ENCODE results near the gene OSM. TPM values are rescaled to one million over a fixed set of nuclear protein-coding genes. Genes with fewer than 3 reads are reported as not detected.

The OSM gene
- total RNA-seq (2014; rRNA removed; shearing (Covaris generic)) = not detected in 2 replicates
- polyA plus RNA-seq (2016; fragmentation: Nextera tagmentation; extraction: Ambion mirVana) = not detected in 2 replicates
- long read RNA-seq = 0 reads

GRCh38 chr22:30266445-30267381 is at the start of gene OSM:
OSM (minus strand) TSS chr22:30266851; CDS start chr22:30266799, 52 bp downstream.
- ATAC-seq (no peak), DNase-seq (ENCODE audit: low spot score) (no peak)
- no peak within 1 kb of the TSS for H3K27ac Mint-ChIP-seq
- H3K4me1 Mint-ChIP-seq = peaks cover 5% of the 10 kb centered on the region; the same call in 1 of the 3 replicates
- no peak within 1 kb of the TSS for H3K27ac ChIP-seq (ENCODE audit: low read depth)
- H3K36me3 Mint-ChIP-seq (ENCODE audit: low read depth) = no peaks in the 10 kb centered on the region
- no peaks in the 10 kb centered on the region for H3K4me1 ChIP-seq (ENCODE audit: insufficient read depth)
- no peaks in the 10 kb centered on the region; the same call in 1 of the 2 replicates for H3K27me3 ChIP-seq (ENCODE audit: insufficient read depth)
- no peak within 1 kb of the TSS for H3K4me3 ChIP-seq
- no peaks in the 10 kb centered on the region for H3F3A ChIP-seq (replicated peaks; ENCODE audit: low read depth)
- no peak within 1 kb of the TSS for H3K4me2 ChIP-seq
- H2AFZ ChIP-seq = peak within 1 kb of the TSS; percentile 43; the same call in 1 of the 2 replicates
- TF ChIP-seq ZNF114 (CRISPR knock-in tag; IDR thresholded peaks at IDR 0.05) = no peak
- no peak for TF ChIP-seq EZH2 (IDR thresholded peaks at IDR 0.05; ENCODE audit: low read depth, unreplicated experiment)
- no peak for TF ChIP-seq POLR2AphosphoS5 (IDR thresholded peaks at IDR 0.05; ENCODE audit: low read depth)
- TF ChIP-seq STAT1 (IDR thresholded peaks at IDR 0.05; ENCODE audit: unreplicated experiment) = no peak
- no peak for TF ChIP-seq NANOG (IDR thresholded peaks at IDR 0.05; ENCODE audit: borderline replicate concordance)
- TF ChIP-seq ETS1 (IDR thresholded peaks at IDR 0.05) = no peak
- no peak for TF ChIP-seq ZNF462 (CRISPR knock-in tag; IDR thresholded peaks at IDR 0.05)
- no peak for TF ChIP-seq EZH2phosphoT487 (IDR thresholded peaks at IDR 0.05; ENCODE audit: unreplicated experiment)
- TF ChIP-seq CREB1 (CRISPR knock-in tag; IDR thresholded peaks at IDR 0.05; ENCODE audit: low read depth) = no peak
- TF ChIP-seq ZNF331 (CRISPR knock-in tag; IDR thresholded peaks at IDR 0.05; ENCODE audit: low read depth) = no peak
- no peaks in the 10 kb centered on the region for H4K20me1 ChIP-seq (replicated peaks; ENCODE audit: insufficient read depth)
- peaks cover 22% of the 10 kb centered on the region for H3K27me3 Mint-ChIP-seq (ENCODE audit: insufficient read depth, low read depth, poor library complexity)
- H3K9me3 Mint-ChIP-seq = no peaks in the 10 kb centered on the region
- no peaks in the 10 kb centered on the region for H3K36me3 ChIP-seq (ENCODE audit: insufficient read depth)
- H3K4me3 Mint-ChIP-seq = no peak within 1 kb of the TSS
- no peaks in the 10 kb centered on the region for H3K9me2 ChIP-seq (ENCODE audit: insufficient read depth)
- no peaks in the 10 kb centered on the region for H3K79me2 ChIP-seq (replicated peaks; ENCODE audit: insufficient read depth)

Data from GM23338 (cell line).